Thyroid gland (tissue), 4 donors: Measurements from ENCODE around the gene ZGPAT.

Experiments used
- CTCF ChIP-seq, 6 experiments: fragments of 200-600 bp in 3 of 6; fragments of 450-650 bp in 3 of 6; sonication (generic) in 3 of 6; IDR thresholded peaks; one replicate each; pipeline ENCODE4 v1.5.1; 2016 to 2019; ENCODE audit warnings: antibody characterized with exemption in 6 of 6, mild to moderate bottlenecking in 2 of 6, inconsistent platforms in 1 of 6, moderate library complexity in 1 of 6
- POLR2A ChIP-seq, 2 donors: fragments of 450-650 bp; IDR thresholded peaks; one replicate each; pipeline ENCODE4 v1.6.1; 2017; ENCODE audit warnings: antibody characterized with exemption in 2 of 2, mild to moderate bottlenecking in 2 of 2, moderate library complexity in 1 of 2

GRCh38 chr20:63737945-63738686 lies 30.3 kb downstream of the ZGPAT start:
- TF ChIP-seq POLR2A (IDR thresholded peaks at IDR 0.05) (no peak), CTCF (IDR thresholded peaks at IDR 0.05) (no peak)
